HG02938 (cell line): ENCODE data around the gene KRT73.

Experiments
- ATAC-seq: cut with Tn5 transposase; IDR thresholded peaks from one replicate; pipeline ENCODE4 v1.9.1; 2021; ENCODE audit warnings: mild to moderate bottlenecking, moderate library complexity; ENCODE audit not compliant: unreplicated experiment

The KRT73 gene

DNA sequence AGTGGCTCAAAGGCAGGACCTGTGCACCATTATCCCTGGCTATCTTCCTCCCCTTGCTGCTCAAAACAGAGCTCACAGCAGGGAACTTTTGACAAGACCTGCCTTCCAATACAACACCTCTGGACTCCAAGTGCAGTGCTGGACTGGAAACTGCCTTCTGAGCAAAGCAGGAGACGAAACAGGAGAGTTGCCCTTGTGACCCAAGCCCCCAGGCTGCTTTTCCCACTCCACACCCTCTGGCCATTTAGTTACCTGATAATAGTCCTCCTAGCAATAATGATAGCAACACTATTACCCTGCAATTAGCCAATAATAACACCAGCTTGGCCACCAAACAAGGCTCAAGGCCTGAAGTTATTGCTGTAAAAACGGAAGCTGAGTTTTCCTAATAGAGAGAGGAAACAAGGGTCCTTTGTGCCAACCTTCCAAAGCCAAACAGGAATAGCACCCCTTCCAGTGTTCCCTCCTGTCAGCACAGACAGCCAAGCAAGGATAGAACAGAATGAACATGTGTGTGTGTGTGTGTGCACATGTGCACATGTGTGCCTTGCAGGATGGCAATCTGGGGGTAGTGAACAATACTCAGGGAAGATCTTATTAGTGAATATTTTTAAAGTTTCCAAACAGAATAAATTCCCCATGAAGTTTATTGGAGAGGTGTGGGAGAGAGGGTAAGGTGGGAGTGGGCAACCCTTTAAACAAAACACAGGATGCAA is 9.2 kb upstream of the KRT73 start:
- no peak for ATAC-seq

DNA sequence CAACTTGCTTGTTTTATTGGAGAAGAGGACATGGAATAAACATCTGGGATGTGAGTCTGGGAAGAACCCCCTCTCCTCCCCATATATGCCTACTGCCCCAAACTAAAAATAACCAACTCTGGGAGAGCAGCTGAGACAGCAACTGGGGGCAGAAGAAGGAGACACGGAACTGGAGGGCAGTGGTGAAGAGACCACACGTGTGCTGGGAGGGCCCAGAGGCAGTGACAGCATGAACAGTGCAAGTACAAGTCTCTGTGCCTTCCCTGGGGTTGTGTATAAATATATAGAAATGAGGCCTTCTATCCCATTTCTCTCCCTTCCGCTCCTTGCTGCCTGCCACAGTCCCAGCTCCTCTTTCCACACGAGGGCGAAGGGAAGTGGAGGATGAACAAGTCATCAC is 4.0 kb upstream of the KRT73 start:
- no peak for ATAC-seq

DNA sequence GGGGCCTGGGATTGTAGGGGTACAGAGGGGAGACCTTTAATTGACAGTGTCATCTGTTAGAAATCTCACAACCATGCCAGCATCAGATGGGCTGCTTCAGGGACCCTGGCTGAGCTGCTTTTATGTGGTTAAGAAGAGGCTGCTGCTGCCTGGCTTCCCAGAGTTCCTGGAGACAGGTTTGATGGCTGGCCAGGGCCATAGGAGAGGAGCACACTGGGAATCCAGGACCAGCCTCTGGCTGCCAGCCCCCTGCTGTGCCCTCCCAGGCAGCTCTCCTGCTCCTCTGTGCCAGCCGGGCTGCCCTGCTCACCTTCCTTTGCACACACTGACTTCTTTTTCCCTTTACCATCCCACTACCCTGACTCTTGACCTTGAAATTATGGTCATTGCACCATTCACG is 507 bp upstream of the KRT73 start:
- no peak for ATAC-seq

DNA sequence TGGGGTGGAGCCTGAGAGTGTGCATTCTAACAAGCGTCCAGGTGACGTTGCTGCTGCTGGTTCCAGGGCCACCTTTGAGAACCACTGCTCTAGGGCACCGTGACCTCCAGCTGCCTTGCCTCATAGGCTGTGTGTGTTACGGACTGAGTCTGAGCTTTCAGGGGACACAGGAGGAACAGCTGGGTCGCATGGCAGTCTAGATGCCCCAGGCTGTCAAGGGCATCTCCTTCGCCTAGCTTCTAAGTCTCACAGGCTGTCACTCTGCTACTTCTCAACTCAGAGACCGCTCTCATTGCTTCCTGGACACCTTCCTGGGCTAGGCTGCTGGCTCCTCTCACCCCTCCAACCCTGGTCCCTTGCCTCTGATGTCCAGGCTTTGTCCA is 965 bp downstream of the KRT73 start:
- no peak for ATAC-seq

DNA sequence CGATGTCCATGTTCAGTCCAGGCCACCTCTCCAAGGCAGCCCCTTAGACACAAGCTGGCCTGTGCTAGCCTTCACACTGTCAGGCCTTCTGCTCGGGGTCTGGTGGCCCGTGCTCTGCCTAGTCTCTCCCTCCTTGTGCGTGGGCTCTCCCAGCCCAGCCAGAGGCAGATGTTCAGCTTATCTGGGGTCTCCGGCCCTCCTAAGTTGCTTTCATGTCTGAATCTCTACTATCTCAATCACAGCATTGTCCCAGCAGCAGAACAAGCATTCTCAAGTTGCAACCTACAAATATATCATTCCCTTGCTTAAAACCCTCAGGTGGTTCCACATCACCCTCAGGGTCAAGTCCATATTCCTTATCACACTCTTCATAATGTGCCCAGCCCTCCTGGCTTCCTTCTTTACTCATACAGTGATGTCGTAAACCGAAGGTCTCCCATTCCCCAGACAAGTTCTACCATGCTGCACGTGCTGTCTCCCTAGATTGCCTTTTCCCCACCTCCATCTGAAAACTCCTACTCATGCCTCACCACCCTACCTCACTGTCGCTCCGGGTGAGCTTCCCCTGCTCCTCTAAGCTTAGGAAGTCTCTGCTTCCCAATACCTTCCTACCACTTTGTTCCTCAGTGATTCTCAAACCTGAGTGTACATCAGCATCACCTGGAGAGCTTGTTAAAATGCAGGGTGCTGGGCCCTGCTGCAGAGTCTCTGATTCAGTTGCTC is 1.5 kb downstream of the KRT73 start:
- ATAC-seq: no peak

DNA sequence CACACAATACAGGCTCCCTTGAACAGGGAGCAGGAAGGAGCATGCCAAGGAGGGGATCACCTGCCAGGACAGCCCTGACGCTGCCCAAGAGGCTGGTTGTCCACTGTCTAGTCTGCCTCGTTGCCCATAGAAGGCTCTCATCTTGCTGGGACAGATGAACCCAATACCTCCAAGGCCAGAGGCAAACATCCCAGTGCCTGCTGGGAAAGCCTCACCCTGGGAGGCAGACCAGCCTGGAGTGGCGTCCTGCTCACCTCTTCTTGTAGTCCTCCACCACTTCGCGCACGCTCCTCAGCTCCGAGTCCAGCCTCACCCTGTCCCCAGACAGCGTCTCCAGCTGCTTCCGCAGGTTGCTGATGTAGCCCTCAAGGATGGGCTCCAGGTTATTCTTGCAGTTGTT is 2.4 kb downstream of the KRT73 start:
- no peak for ATAC-seq

DNA sequence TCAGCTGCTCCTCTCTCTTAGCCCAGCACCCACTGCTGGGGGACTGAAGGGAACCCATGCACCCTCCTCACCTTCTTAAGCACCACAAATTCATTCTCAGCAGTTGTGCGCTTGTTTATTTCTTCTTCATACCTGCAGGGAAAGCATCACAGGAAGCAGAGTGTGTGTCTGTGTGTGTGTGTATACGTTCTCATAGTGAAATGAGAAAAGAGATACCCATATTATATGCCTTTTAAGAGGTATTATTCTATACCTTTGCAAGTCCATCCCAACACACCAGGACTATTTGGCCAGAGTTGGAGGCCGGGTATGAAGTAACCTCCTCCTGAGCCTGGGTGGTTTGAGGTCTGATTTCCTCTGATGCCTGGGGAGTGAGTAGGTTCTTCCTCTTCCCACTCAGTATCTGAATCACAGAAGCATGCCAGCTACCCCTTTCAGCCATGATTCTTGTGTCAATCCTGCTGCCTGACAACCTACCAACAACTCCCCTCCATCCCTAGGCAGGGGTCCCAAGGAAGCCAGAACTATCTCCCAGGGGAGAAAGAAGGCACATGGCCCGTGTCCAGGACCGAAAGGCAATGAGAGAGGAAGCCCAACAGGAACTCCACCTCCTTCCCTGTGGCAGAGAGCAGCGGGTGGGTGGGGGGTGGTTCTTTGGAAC is 3.0 kb downstream of the KRT73 start:
- ATAC-seq: no peak

DNA sequence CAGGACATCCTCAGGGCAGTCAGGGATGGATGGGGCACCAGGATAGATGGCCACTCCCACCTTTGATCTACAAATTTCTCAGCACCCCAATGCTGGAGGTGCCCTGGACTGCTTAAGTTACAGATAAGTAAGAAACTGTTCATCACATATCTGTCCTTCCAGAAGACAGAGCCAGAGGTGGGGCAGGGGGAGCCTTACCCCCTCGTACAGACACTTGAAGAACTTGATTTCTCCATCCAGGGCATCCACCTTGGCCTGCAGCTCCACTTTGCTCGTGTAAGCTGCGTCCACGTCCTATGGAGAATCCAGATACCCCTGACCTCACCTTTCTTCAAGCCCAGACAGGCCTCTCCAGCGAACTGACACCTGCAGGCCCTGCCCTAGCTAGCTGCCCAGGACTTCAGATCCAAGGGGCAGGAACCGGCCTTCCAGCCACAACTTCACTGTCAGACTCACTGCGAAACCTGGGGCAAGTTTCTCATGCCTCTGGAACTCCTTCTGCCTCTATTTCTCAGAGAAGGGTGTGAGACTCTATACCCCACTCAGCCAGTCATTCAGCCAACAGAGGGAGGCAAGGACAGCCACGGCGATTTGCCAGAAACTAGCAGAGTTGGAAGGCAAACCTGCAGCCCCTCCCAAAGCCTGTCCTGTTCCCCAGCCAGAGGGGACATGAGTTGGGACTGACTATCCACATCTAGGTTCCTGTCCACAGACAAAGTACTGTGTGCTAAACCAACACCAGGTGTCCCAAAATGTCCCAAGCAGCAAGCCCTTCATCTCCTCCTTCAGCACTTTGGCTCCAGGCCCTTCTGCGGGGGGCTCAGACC is 3.8 kb downstream of the KRT73 start:
- ATAC-seq: no peak

DNA sequence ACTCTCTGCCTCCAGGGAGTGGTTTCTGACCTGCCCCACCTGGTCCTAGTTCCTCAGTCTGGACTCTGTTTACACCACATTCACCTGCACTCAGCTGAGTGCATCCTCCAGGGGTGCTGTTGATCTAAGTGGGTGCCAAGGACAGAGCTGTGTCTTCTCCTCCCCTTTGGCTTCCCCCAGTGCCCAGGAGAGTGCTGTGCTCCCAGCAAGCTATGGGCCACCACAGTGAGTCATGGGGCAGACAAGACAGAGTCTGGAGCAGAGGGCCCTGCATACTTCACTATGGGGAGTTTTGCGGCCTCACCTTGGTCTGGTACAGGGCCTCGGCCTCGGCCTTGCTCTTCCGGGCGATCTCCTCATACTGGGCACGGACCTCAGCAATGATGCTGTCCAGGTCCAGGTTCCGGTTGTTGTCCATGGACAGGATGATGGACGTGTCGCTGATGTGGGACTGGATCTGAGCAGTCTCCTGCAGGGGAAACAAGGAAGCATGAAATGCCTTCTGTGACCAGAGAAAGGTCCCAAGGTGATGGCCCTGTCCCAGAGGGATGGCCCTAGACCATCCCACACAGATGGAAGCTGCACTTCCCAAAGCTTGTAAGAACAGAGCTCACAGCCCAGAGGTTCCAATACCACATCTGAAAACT is 4.9 kb downstream of the KRT73 start:
- ATAC-seq: no peak

DNA sequence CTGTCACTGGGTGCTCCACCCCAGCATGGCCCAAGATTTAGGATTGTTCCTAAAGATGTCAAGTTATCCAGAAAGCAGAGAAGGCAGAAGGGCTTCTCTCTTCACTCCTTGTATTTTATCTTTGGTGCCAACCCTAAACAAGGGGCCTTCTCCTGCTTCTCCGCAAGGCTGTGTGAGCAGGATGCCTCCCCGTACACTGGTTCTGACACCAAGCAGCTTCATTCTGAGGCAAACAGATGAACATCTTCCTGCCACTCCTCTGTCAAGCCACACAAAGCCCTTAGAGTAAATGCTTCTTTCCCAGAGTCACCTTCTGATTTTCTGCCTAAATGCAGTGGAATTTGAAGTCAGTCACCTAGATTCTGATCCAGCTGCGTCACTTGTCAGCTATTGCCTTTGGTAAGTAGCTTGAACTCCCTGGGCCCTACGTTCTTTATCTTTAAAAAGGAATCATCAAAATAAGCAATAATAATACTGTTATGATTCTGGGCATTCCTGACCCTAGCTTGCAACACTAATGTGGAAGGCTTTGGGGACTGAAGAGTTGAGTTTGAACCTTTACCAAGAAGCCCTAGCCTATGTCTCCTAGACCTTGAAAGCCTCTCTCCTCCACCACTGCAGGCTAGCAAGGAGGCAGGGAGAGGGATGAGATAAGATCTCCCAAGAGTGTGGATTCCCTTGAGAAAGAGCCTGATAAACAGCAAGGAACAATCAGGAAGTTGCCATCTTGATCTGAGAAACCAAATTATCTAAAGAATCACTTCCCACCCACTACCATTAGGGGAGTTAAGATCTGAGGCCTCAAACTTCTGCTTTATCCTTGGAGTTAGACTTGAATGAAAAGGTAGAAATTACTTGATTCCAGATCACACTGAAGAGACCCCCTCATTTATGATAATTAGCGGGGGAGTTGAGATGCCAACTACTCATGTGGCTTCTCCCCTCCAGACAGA is 5.7 kb downstream of the KRT73 start:
- no peak for ATAC-seq

DNA sequence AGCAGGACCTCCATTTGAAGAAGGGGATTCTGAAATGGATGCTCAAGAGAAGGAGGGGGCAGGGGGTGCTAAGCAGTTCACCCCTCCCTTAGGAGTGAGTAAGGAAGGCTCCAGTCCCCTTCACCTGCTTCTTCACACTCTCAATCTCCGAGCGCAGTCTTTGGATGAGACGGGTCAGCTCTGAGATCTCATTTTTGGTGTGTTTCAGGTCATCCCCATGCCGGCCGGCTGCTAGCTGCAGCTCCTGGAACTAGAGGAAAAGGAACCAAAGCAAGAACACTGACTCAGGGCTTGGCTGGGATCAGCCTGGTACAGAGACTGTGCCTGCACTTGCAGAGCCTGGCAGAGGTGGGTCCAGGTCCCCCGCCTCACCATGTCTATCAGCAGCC is 7.3 kb downstream of the KRT73 start:
- no peak for ATAC-seq

DNA sequence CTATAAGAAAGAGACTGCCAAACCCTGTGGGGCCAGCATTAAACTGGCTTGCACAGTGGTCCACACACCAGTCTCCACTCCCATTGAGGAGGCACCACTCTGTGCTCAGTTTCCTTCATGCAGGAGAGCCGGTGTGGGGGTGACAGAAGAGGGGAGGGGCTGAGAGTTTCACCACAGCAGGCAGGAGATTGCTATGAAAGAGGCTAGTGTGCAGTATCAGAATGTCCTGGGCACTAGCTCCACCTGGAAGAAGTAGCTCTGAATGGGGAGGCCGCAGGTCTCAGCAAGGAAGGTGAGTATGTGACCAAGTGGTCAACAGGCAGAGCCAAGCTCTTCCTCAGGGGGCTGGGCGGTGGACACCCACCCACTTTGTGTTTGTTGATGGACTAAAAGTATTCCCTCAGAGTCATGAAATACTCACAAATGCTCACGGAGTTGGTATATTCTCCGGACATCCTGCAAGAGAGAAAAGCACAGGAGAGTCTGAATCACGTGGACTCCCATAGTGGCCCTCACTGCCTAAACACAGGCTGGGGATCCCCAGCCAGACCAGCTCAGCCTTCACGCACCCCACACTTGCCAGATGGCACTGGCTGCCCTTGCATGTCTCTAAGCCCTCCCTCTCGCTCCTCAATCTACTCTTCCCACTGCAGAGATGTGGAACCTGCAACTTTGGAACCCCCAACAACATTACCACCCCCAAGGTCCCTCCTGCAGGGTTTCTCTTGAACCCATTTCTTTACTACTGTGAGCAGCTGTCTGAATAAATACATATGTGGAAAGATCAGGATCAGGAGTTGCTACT is 9.3 kb downstream of the KRT73 start:
- no peak for ATAC-seq

DNA sequence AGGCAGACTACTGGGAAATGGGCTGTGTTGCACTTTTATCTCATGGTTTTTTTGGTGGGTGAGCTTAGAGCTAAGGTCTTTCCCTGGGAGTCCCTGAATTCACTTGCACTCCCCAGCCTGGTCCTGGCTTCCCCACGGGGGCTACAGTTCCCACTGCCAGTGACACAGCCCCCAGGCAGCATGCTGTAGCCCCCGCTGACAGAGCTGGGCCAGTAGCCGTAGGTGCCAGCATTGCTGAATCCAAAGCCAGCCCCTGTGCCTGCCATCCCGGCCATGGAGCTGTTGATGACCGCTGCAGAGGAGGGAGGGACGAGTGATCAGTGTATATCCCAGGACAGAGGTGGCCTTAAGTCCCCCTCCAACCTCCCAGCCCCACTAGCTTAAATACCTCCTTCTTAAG is 10.2 kb downstream of the KRT73 start:
- no peak for ATAC-seq

DNA sequence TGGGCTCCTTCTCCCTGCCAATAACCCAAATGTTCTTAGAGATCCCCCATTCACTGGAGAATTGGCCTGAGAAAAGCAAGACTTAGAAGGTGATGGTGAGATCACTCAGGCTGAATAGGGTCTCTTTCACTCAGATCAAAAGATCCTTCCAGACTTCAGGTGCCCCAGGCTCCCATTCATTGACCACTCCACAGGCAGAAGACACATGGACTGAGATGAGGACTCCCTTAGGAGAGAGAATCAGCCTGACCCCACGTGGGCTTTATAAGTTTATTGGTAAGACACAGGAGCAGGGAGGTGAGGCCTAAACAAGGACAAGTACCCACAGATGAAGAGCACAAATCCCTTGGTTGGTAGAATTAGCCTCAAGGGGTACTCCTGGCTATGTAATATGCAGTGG is 11.0 kb downstream of the KRT73 start:
- no peak for ATAC-seq

DNA sequence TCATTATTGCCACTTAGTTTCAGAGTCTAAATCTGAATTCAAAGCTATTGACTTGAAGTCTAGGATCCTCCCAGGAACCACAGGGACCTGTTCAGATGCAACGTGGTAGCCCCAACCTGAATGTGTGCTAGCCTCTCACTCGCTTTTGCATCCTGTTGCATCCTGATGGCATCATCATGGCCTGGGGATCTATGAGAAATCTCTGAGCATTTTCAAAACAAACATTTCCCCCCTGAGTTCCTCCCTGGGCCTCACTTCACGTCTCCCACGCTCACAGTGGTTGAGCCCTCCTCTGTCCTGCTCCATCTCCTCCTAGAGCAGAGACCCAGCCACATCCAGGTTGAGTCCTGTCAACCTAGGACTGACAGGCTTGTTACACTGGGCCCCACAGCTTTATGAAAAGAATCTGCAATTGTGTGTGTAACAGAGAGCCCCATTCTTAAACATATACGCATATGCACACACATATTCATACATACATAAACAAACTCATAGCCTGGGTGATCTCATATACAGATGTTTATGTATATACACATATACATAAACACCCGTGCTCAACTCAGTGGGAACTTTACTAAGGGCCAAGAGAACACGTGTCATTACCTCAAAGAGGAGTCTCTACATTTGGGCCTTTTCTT is 11.7 kb downstream of the KRT73 start:
- no peak for ATAC-seq

DNA sequence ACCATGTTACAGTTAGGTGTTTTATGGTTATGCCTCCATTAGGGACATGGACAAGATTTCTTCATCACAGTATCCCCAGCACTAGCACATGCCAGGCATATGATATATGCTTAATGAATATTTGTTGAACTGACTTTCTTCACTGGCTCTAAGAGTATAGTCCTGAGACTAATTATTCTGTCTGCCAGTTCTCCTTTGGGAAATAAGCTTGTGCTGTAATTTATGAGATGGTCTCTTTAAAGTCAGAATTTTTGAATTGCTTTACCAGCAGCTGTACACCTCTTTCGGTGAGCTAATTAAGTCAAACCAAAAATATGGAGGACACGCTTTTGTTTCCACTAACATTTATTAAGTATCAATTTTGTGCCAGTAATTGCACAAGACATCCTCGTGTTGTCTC is 12.3 kb downstream of the KRT73 start:
- no peak for ATAC-seq

DNA sequence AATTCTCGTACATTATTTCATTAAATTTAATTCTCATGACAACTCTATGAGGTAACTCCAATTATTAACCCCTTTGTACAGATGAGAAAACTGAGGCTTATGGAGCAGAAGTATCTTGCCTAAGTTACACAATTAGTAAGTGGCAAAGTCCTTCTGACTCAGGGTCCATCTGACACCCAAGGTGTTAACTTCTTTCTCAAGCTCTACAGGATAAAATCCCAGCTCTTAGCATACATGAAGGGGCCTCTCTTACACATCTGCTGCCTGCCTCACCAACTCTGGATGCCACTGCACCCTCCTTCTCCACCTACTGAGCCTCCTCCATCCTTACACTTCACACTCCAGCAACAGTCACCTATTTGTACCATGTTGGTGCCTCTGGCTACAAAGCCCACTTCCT is 12.8 kb downstream of the KRT73 start:
- ATAC-seq: no peak

DNA sequence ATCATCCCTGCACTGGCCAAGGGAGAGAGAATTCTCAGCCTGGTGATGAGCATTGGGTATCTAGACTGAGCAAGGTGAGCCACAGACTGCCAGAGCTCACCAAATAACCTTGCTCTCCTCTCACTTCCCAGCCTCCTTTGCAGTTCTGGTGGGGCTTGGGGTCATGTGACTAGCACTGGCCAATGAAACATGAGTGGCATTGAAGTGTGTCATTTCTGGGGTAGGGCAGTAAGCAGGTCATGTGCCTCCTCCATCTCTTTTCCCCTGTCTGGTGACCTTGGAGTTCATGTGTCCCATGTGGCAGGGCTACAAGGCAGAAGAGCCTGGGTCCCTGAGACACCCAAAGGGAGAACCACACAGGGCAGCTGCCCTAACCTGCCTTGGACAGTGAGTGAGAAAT is 13.5 kb downstream of the KRT73 start:
- ATAC-seq: no peak

DNA sequence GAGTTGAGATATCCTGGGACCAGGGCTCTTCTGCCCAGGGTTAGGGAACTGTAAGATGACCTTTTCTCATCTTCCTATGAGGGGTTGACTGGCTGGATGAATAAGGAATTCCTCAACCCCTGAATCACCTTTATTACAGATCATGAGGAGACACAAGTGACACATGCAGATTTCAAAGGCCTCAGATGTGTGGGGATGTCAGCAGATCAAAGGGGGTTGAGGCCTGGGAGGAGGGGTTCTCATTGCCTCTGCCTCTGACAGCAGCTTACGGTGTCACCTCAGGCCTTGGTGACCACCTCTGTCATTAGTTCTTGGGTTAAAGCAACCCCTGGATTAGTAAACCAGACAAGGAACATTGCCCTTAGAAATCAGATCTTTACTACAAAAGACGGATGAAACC is 15.0 kb downstream of the KRT73 start:
- ATAC-seq: no peak
